ENCODE measurements around the gene ALKBH7.

DNA sequence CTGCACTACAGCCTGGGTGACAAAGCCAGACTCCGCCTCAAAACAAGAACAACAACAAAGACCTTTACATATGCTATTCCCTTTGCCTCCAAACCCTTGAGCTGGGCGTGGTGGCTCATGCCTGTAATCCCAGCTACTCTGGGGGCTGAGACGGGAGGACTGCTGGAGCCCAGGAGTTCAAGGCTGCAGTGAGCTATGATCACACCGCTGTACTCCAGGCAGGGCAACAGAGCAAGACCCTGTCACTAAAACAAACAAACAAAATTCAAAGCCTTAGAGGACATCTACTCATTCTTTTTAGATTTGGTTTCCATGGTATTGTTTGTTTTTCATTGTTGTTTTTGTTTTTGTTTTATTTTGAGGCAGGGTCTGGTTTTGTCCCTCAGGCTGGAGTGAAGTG is 47.0 kb upstream of the ALKBH7 start:
- TF ChIP-seq CTCF (IDR thresholded peaks at IDR 0.05) (no peak), POLR2A (IDR thresholded peaks at IDR 0.05) (no peak), POLR2AphosphoS5 (IDR thresholded peaks at IDR 0.05; ENCODE audit: insufficient read depth in 1 of 2, low read depth in 1 of 2) (no peak)

Data from vagina (tissue), 2 donors.